ENCODE data around the gene HAUS7. TPM values are rescaled to one million over a fixed set of nuclear protein-coding genes. Genes with fewer than 3 reads are reported as not detected.

The HAUS7 gene
- 53.4 and 54.0 TPM in 2 replicates for total RNA-seq (2021; fragmentation: NEBNext Ultra II Directional; extraction: Animal tissue kit (Norgen Biotek cat#: 25700))
- 45.4 and 56.9 TPM in 2 replicates for polyA plus RNA-seq (2011; rRNA removed)
- polyA plus RNA-seq (2011; cell fraction: cytosol; rRNA removed): 55.1 TPM
- polyA plus RNA-seq (2011; cell fraction: nucleus; rRNA removed): 89.9 TPM
- 22.9 to 64.8 TPM (median 56.1 TPM) in 4 replicates for polyA plus RNA-seq (2012, experiment 1 of 2)
- 50.9 TPM for polyA plus RNA-seq (2012, experiment 2 of 2)
- polyA plus RNA-seq (2013, experiment 1 of 2): 30.3 TPM
- 32.6 TPM for polyA plus RNA-seq (2013, experiment 2 of 2)
- 30.5 and 30.6 TPM in 2 replicates for polyA minus RNA-seq (2011; rRNA and poly(A)+ RNA removed)
- 20.8 TPM for polyA minus RNA-seq (2011; cell fraction: cytosol; rRNA and poly(A)+ RNA removed)
- polyA minus RNA-seq (2011; cell fraction: nucleus; rRNA and poly(A)+ RNA removed): 17.5 TPM
- long read RNA-seq, experiment 1, partial matches to known transcripts: 3 of 7 reads
- long read RNA-seq, experiment 1, other reads (novel, unspliced or antisense): 0 of 7 reads
- long read RNA-seq, experiment 2, transcript HAUS7-202 (10 exons, 1,363 nt): major isoform, 79 of 87 reads
- long read RNA-seq, experiment 2, partial matches to known transcripts: 5 of 87 reads
- long read RNA-seq, experiment 2, other reads (novel, unspliced or antisense): 3 of 87 reads

GRCh38 chrX:153470411-153471363, at the start of gene HAUS7:
Gene HAUS7 (minus strand): TSS chrX:153470576. CDS start chrX:153470557, 19 bp downstream.
- H4K8ac ChIP-seq (ENCODE audit: extremely low read depth, insufficient read depth, low read length): peak within 1 kb of the TSS; percentile 79; the same call in 1 of the 2 replicates
- H2BK12ac ChIP-seq (ENCODE audit: low read depth, low read length): no peak within 1 kb of the TSS
- no peak within 1 kb of the TSS for H3K4ac ChIP-seq (replicated peaks; ENCODE audit: insufficient read length, low read depth, low read length)
- no peak within 1 kb of the TSS for H3K14ac ChIP-seq (ENCODE audit: insufficient read length)
- no peaks in the 10 kb centered on the region; a peak in 2 of 8 replicates for H3K36me3 ChIP-seq (ENCODE audit: control insufficient read depth in 2 of 4, insufficient read depth in 4 of 4, low read length in 3 of 4)
- H2BK120ac ChIP-seq (replicated peaks; ENCODE audit: low read depth, low read length): no peak within 1 kb of the TSS
- no peak within 1 kb of the TSS for H2AFZ ChIP-seq (ENCODE audit: low read length)
- ChIA-PET CTCF (ENCODE audit: partially characterized antibody) (interaction anchor here (0.7 to 7.6 kb wide), 13 partner anchors 9 to 197 kb away, joined by 3 to 84 read pairs (median 6); partner anchors contain the start of gene BGN), POLR2A (ENCODE audit: partially characterized antibody) (interaction anchor here (0.7 to 1.2 kb wide), 2 partner anchors 27 to 37 kb away, joined by 3 read pairs; no protein-coding TSS in a partner anchor)
- peaks cover 3% of the 10 kb centered on the region; the same call in 1 of the 2 replicates for H3K79me1 ChIP-seq (ENCODE audit: low read depth, low read length)
- H4K5ac ChIP-seq (ENCODE audit: insufficient read length, low read depth, low read length): no peak within 1 kb of the TSS
- H2BK15ac ChIP-seq (ENCODE audit: low read length): no peak within 1 kb of the TSS
- peak; percentile 65 to 88 for DNase-seq (ENCODE audit: low read depth in 1 of 2, low spot score in 2 of 2)
- no peak within 1 kb of the TSS for H3K27ac ChIP-seq (ENCODE audit: low read depth, low read length)
- no peak within 1 kb of the TSS for H2BK20ac ChIP-seq (ENCODE audit: low read length)
- FAIRE-seq: no peak
- H3K4me1 ChIP-seq (replicated peaks in 1 of 4; ENCODE audit: control insufficient read depth in 3 of 4, insufficient read depth in 4 of 4, low read length in 3 of 4): peaks cover 0 to 9% (median 0%) of the 10 kb centered on the region in 4 experiments; a peak in 1 of 7 replicates
- H3K27me3 ChIP-seq (replicated peaks in 1 of 4; ENCODE audit: control insufficient read depth in 3 of 4, extremely low read depth in 1 of 4, insufficient read depth in 3 of 4, low read length in 3 of 4): peaks cover 3 to 15% (median 11%) of the 10 kb centered on the region in 4 experiments; a peak in 6 of 7 replicates
- peak within 1 kb of the TSS; percentile 83 to 88 for H3K4me2 ChIP-seq (ENCODE audit: insufficient read depth in 1 of 2, low read depth in 2 of 2, low read length in 2 of 2)
- H3K56ac ChIP-seq (replicated peaks; ENCODE audit: insufficient read length, low read depth, low read length): no peak within 1 kb of the TSS
- H2BK5ac ChIP-seq (ENCODE audit: low read depth, low read length): no peak within 1 kb of the TSS
- peak within 1 kb of the TSS; percentile 51 to 79 (median 70); a peak in 6 of 7 replicates for H3K9ac ChIP-seq (replicated peaks in 1 of 4; ENCODE audit: extremely low read depth in 1 of 4, low read depth in 3 of 4, low read length in 3 of 4)
- 29% methylated on average over 14 of the region's 70 CpGs; no CpG with 5 or more reads in 1 of the 2 experiments for WGBS, 2 experiments (ENCODE audit: extremely low coverage in 1 of 2, insufficient coverage in 1 of 2, insufficient read length in 1 of 2, insufficient replicate concordance in 2 of 2, low coverage in 1 of 2, low lambda C conversion rate in 2 of 2, missing lambda C conversion rate in 1 of 2)
- peaks cover 0 to 4% of the 10 kb centered on the region in 2 experiments for H4K20me1 ChIP-seq (replicated peaks in 1 of 2; ENCODE audit: control insufficient read depth in 1 of 2, insufficient read depth in 2 of 2, low read length in 2 of 2)
- peaks cover 5% of the 10 kb centered on the region; the same call in 1 of the 2 replicates for H3K23me2 ChIP-seq (ENCODE audit: low read depth, low read length)
- H2AK5ac ChIP-seq (ENCODE audit: low read depth, low read length): no peak within 1 kb of the TSS
- peaks cover 0 to 4% of the 10 kb centered on the region in 2 experiments; a peak in 1 of 4 replicates for H3K79me2 ChIP-seq (ENCODE audit: control insufficient read depth in 1 of 2, insufficient read depth in 2 of 2, low read length in 2 of 2)
- no peaks in the 10 kb centered on the region for H3K9me3 ChIP-seq (ENCODE audit: insufficient read depth in 2 of 2, low read depth in 1 of 2, low read length in 1 of 2)
- no peak within 1 kb of the TSS for H3K23ac ChIP-seq (ENCODE audit: insufficient read length)
- peak within 1 kb of the TSS; percentile 53 to 82 (median 76) for H3K4me3 ChIP-seq (ENCODE audit: extremely low read depth in 1 of 4, insufficient read depth in 2 of 4, low read depth in 3 of 4, low read length in 4 of 4)
- H3K18ac ChIP-seq (ENCODE audit: extremely low read depth, low read length): no peak within 1 kb of the TSS
- H4K91ac ChIP-seq (replicated peaks; ENCODE audit: insufficient read length, low read length): no peak within 1 kb of the TSS
- TF ChIP-seq BACH1 (IDR thresholded peaks at IDR 0.05; ENCODE audit: low read length): no peak
- TF ChIP-seq CTCF (IDR thresholded peaks at IDR 0.05; ENCODE audit: control extremely low read depth in 1 of 3, insufficient read depth in 1 of 3, low read depth in 1 of 3, low read length in 3 of 3): peak in 2 of 3 experiments; percentile 78 to 98; a peak in 3 of 4 replicates
- peak; percentile 69; the same call in 1 of the 2 replicates for TF ChIP-seq PHF8 (conservative IDR thresholded peaks at IDR 0.05; ENCODE audit: low read depth, low read length)
